ENCODE measurements around the gene SLC13A4.

DNA sequence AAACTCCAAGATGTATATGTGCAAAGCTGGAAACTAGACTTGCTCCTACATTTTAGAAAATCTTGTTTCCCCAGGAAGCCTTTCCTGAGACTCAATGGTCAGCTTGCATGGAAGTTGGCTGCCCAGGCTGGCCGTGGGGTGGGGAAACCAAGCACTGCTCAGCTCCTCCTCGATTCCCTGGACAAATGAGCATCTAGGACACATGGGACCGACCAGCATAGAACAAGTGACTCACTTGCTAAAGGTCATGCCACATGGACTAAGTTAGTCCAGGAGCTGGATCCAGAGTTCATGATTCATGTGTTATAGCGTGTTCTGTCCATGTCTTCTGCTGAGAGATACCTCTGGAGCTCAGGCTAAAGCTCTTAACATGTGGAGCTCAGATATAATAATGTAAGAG is 14.4 kb upstream of the SLC13A4 start:
- no peak for TF ChIP-seq YY1 (IDR thresholded peaks at IDR 0.05; ENCODE audit: insufficient read depth, insufficient read length)
- TF ChIP-seq ZNF274 (IDR thresholded peaks at IDR 0.05; ENCODE audit: low read depth, low read length), result no peak
